ENCODE measurements around the gene CCDC188.

- TF ChIP-seq TEAD4 (IDR thresholded peaks at IDR 0.05; ENCODE audit: low read depth, low read length) (no peak), EP300 (IDR thresholded peaks at IDR 0.05; ENCODE audit: borderline replicate concordance in 1 of 2, low read depth in 2 of 2, low read length in 2 of 2) (no peak), JUND (IDR thresholded peaks at IDR 0.05; ENCODE audit: low read length) (no peak), SP1 (IDR thresholded peaks at IDR 0.05; ENCODE audit: low read depth, low read length) (no peak), KDM4A (IDR thresholded peaks at IDR 0.05; ENCODE audit: low read depth, low read length, severe bottlenecking) (no peak), CREB1 (IDR thresholded peaks at IDR 0.05) (no peak)
- TF ChIP-seq, protein P1, sequence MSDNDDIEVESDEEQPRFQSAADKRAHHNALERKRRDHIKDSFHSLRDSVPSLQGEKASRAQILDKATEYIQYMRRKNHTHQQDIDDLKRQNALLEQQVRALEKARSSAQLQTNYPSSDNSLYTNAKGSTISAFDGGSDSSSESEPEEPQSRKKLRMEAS (IDR thresholded peaks at IDR 0.05) = no peak
- TF ChIP-seq, protein P2, sequence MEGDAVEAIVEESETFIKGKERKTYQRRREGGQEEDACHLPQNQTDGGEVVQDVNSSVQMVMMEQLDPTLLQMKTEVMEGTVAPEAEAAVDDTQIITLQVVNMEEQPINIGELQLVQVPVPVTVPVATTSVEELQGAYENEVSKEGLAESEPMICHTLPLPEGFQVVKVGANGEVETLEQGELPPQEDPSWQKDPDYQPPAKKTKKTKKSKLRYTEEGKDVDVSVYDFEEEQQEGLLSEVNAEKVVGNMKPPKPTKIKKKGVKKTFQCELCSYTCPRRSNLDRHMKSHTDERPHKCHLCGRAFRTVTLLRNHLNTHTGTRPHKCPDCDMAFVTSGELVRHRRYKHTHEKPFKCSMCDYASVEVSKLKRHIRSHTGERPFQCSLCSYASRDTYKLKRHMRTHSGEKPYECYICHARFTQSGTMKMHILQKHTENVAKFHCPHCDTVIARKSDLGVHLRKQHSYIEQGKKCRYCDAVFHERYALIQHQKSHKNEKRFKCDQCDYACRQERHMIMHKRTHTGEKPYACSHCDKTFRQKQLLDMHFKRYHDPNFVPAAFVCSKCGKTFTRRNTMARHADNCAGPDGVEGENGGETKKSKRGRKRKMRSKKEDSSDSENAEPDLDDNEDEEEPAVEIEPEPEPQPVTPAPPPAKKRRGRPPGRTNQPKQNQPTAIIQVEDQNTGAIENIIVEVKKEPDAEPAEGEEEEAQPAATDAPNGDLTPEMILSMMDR (IDR thresholded peaks at IDR 0.05; ENCODE audit: control extremely low read depth in 1 of 3, insufficient read depth in 1 of 3, low read depth in 1 of 3, low read length in 3 of 3) = no peak
Observed at GRCh38 chr22:20177217-20177911, 26.5 kb upstream of the CCDC188 start.
